CD4-positive, alpha-beta T cell (primary cell): ENCODE measurements around the gene FBN3. TPM values are rescaled to one million over a fixed set of nuclear protein-coding genes. Genes with fewer than 3 reads are reported as not detected.
A peak's percentile ranks its signal among the peaks of the same experiment; 100 is the strongest.

Source experiments
- ATAC-seq: fragments of 200-7000 bp; cut with Tn5 transposase; one replicate; pipeline ENCODE4 v1.10.0; 2022; ENCODE audit warnings: mild to moderate bottlenecking; ENCODE audit not compliant: poor library complexity
- CTCF ChIA-PET: fragments of 350-600 bp; sonication (Branson Sonifier 250); formaldehyde crosslinking; loops from one replicate; lab custom pipeline; 2021; ENCODE audit warnings: antibody characterized with exemption, inconsistent platforms; lab: Charles Lee
- POLR2A ChIA-PET: fragments of 350-600 bp; sonication (Branson Sonifier 250); formaldehyde crosslinking; loops from one replicate; lab custom pipeline; 2021; ENCODE audit warnings: antibody characterized with exemption, inconsistent platforms; lab: Charles Lee
- DNase-seq, 14 experiments: peaks; one replicate each; pipeline ENCODE4 v3.0.0-alpha.2; 2013 to 2020; ENCODE audit warnings: mixed read lengths in 2 of 14
- H3K27ac ChIP-seq, 2 donors: one replicate each; pipeline versions ENCODE4 v1.5.1 to v1.7.0; 2013; ENCODE audit warnings: low read length in 2 of 2, low read depth in 1 of 2, mild to moderate bottlenecking in 1 of 2
- H3K27me3 ChIP-seq, 2 experiments: 1 replicate in 1 of 2; 2 replicates in 1 of 2; pipeline versions ENCODE4 v1.6.1 to v1.7.0; 2013; ENCODE audit warnings: low read length in 2 of 2, control low read depth in 1 of 2, mild to moderate bottlenecking in 1 of 2, moderate library complexity in 1 of 2; ENCODE audit not compliant: insufficient read depth in 2 of 2, control insufficient read depth in 1 of 2
- H3K36me3 ChIP-seq: one replicate; pipeline ENCODE4 v1.6.1; 2013; ENCODE audit warnings: low read length, control low read depth; ENCODE audit not compliant: insufficient read depth
- H3K4me1 ChIP-seq: one replicate; pipeline ENCODE4 v1.6.1; 2013; ENCODE audit warnings: low read length, control low read depth; ENCODE audit not compliant: insufficient read depth
- H3K4me3 ChIP-seq: one replicate; pipeline ENCODE4 v1.5.1; 2013; ENCODE audit warnings: mild to moderate bottlenecking, low read length, moderate library complexity
- H3K9me3 ChIP-seq, 2 experiments: 1 replicate in 1 of 2; 2 replicates in 1 of 2; pipeline versions ENCODE4 v1.6.1 to v1.7.0; 2013; ENCODE audit warnings: low read length in 2 of 2, mild to moderate bottlenecking in 2 of 2, control low read depth in 1 of 2, moderate library complexity in 1 of 2; ENCODE audit not compliant: control insufficient read depth in 1 of 2, insufficient read depth in 1 of 2
- H3K27ac Mint-ChIP-seq: one replicate; pipeline ENCODE4 v1.8.0; 2020; ENCODE audit warnings: mixed read lengths
- H3K27me3 Mint-ChIP-seq: one replicate; pipeline ENCODE4 v1.8.0; 2021; ENCODE audit warnings: mixed read lengths
- H3K36me3 Mint-ChIP-seq: one replicate; pipeline ENCODE4 v1.8.0; 2021; ENCODE audit warnings: low read depth, mixed read lengths
- H3K4me1 Mint-ChIP-seq: one replicate; pipeline ENCODE4 v1.8.0; 2021; ENCODE audit warnings: low read depth, mixed read lengths
- H3K4me3 Mint-ChIP-seq: one replicate; pipeline ENCODE4 v1.8.0; 2020; ENCODE audit warnings: mild to moderate bottlenecking, mixed read lengths
- H3K9me3 Mint-ChIP-seq: one replicate; pipeline ENCODE4 v1.8.0; 2020; ENCODE audit warnings: mixed read lengths
- CTCF ChIP-seq: fragments of 200-600 bp; IDR thresholded peaks from one replicate; pipeline ENCODE4 v1.8.0; 2022; ENCODE audit warnings: antibody characterized with exemption, mild to moderate bottlenecking
- intact Hi-C, 2 experiments: fragments of 100-400 bp; cut with DNase I in 1 of 2; cut with micrococcal nuclease in 1 of 2; formaldehyde crosslinking; loops; one replicate each; pipeline versions ENCODE4 v1.15.1 to v1.9.0; 2023 to 2025; cut with DNase I, micrococcal nuclease
- total RNA-seq, 174 experiments: library from RNA in 2 of 174; stranded (reverse) in 2 of 174; gene quantifications; one replicate each; pipeline ENCODE4 v1.2.3 and lab custom pipeline; 2021 to 2026

The FBN3 gene
- total RNA-seq, 2 experiments from 2014 or later = not detected

- ChIA-PET POLR2A (no interaction called here), CTCF (no interaction called here)
- H3K27ac Mint-ChIP-seq = no peak overlapping the region
- DNase-seq (no peak), ATAC-seq (no peak)
- H3K9me3 ChIP-seq = peaks cover 0 to 27% of the 10 kb centered on the region in 2 experiments
- H3K27ac ChIP-seq = no peak overlapping the region
- H3K9me3 Mint-ChIP-seq = no peaks in the 10 kb centered on the region
- no peaks in the 10 kb centered on the region for H3K36me3 Mint-ChIP-seq
- no peaks in the 10 kb centered on the region for H3K27me3 Mint-ChIP-seq
- H3K36me3 ChIP-seq = no peaks in the 10 kb centered on the region
- intact Hi-C loops = no loop called here
- H3K27me3 ChIP-seq = peaks cover 0 to 4% of the 10 kb centered on the region in 2 experiments
- H3K4me3 Mint-ChIP-seq = no peak overlapping the region
- H3K4me3 ChIP-seq = no peak overlapping the region
- no peak for TF ChIP-seq CTCF
- H3K4me1 ChIP-seq = no peaks in the 10 kb centered on the region
- H3K4me1 Mint-ChIP-seq = no peaks in the 10 kb centered on the region
These were observed 61.5 kb downstream of the FBN3 start for GRCh38 chr19:8087876-8088275.

GRCh38 chr19:8086849-8087248 is 62.5 kb downstream of the FBN3 start:
- CTCF ChIA-PET = no interaction called here
- Histone ChIP-seq H3K4me1 (no peaks in the 10 kb centered on the region), H3K27ac (no peak overlapping the region), H3K4me3 (no peak overlapping the region), H3K36me3 (no peaks in the 10 kb centered on the region), H3K27me3 (peaks cover 0 to 4% of the 10 kb centered on the region in 2 experiments), H3K9me3 (peaks cover 0 to 27% of the 10 kb centered on the region in 2 experiments)
- Mint-ChIP-seq H3K4me3 (no peak overlapping the region), H3K27ac (no peak overlapping the region), H3K27me3 (no peaks in the 10 kb centered on the region), H3K9me3 (no peaks in the 10 kb centered on the region), H3K4me1 (no peaks in the 10 kb centered on the region), H3K36me3 (no peaks in the 10 kb centered on the region)
- DNase-seq (no peak), ATAC-seq (no peak)
- intact Hi-C loops = no loop called here
- TF ChIP-seq CTCF = no peak
- POLR2A ChIA-PET = no interaction called here

- no peaks in the 10 kb centered on the region for H3K27me3 Mint-ChIP-seq
- no peak for TF ChIP-seq CTCF
- peak in 1 of 14 experiments; percentile 4 for DNase-seq
- no peak for ATAC-seq
- intact Hi-C loops = no loop called here
- H3K36me3 Mint-ChIP-seq = no peaks in the 10 kb centered on the region
- H3K4me3 ChIP-seq = no peak overlapping the region
- no peaks in the 10 kb centered on the region for H3K9me3 Mint-ChIP-seq
- peaks cover 0 to 21% of the 10 kb centered on the region in 2 experiments for H3K9me3 ChIP-seq
- ChIA-PET CTCF (no interaction called here), POLR2A (no interaction called here)
- no peaks in the 10 kb centered on the region for H3K36me3 ChIP-seq
- H3K4me1 ChIP-seq = no peaks in the 10 kb centered on the region
- H3K27ac ChIP-seq = no peak overlapping the region
- H3K4me3 Mint-ChIP-seq = no peak overlapping the region
- H3K27me3 ChIP-seq = peaks cover 0 to 4% of the 10 kb centered on the region in 2 experiments
- no peak overlapping the region for H3K27ac Mint-ChIP-seq
- no peaks in the 10 kb centered on the region for H3K4me1 Mint-ChIP-seq
These were observed 63.6 kb downstream of the FBN3 start for GRCh38 chr19:8085598-8086408.
